HG03342 (cell line): ENCODE results near the gene PDE4D.

ENCODE experiments used
- ATAC-seq: cut with Tn5 transposase; IDR thresholded peaks from one replicate; pipeline ENCODE4 v1.9.1; 2021; ENCODE audit warnings: mild to moderate bottlenecking, moderate library complexity; ENCODE audit not compliant: unreplicated experiment

PDE4D gene

GRCh38 chr5:59136549-59136948 is 757.0 kb downstream of the PDE4D start:
- no peak for ATAC-seq

DNA sequence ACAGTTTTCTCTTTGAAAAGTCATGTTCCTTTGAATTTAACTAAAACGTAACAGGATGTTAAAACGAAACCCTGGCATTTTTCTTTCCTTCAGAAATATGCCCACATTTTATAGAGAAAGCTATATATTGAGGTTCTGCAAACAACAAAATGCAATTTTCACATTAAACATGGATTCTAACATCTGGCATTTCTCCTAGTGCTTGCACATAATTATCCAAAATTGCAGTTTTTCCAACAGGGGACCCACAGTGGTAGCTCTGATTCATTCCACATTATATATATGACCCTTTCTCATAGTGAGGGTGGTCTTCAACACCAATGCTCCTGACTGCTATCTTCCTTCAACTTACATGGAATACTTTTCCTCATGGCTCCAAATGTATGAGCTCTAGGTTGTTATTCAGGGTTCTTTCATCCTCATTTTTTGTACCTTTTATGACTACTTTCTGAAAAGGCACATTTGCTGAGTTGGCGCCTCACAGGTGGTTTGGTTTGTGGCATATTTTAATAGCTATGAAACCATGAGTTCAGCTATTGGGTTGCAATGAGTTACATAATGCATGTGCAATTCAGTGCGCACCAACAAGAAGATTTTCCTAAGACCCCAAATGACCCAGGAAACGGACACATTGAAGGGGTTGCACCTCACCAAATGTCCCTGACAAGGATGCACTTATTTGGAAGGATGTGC is 758.9 kb downstream of the PDE4D start:
- no peak for ATAC-seq

- no peak for ATAC-seq
Measured at GRCh38 chr5:59133764-59134261, 759.7 kb downstream of the PDE4D start.

DNA sequence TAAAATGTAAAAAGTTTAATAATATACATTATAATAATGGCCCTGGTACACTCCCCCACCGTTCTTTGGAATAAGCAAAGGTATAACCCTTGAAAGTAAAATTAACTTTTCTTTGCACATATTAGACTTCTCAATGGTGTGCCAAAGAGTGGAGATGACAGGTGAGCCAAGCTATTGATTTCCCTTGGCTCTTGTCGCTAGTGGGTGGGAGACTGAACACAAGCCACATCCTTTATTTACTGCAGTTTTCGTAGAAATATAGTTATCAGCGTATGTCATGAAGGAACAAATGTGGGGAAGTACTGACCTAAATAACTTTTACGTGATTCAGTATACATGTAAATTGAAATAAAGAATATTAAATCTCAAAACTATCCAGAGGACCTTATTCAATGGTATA is 761.4 kb downstream of the PDE4D start:
- no peak for ATAC-seq

- no peak for ATAC-seq
Measured at GRCh38 chr5:59130431-59130830, 763.1 kb downstream of the PDE4D start.

DNA sequence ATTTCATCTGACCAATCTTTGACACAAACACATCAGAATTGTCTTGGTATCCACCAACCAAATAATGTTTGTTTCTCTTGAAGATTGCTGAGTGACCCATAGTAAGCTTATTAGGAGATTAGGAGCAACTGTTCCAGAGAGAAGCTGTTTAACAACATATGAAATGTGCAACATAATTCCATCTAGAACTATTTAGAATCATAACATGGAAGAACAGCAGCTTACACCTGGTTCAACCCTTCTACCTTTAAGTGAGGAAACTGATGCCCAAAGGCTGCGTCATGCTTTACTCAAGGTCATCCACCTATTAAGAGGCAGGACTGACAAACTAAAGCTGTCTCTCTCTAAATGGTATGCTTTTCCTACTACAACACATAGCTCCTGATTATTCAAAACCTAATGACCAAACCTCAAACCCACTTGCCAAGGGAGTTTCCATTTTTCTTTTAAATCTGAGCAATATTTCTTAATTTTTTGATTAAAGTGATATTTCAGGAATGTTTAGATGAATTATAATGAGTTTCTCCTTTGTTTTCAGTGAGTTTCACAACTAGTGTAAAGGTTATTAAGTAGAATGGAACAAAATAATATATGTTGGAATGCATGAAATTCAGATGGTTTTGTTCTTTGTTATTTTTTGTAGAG is 764.8 kb downstream of the PDE4D start:
- no peak for ATAC-seq

- no peak for ATAC-seq
Measured at GRCh38 chr5:59126708-59127573, 766.6 kb downstream of the PDE4D start.

GRCh38 chr5:59126016-59126707 is 767.4 kb downstream of the PDE4D start:
- ATAC-seq: no peak

DNA sequence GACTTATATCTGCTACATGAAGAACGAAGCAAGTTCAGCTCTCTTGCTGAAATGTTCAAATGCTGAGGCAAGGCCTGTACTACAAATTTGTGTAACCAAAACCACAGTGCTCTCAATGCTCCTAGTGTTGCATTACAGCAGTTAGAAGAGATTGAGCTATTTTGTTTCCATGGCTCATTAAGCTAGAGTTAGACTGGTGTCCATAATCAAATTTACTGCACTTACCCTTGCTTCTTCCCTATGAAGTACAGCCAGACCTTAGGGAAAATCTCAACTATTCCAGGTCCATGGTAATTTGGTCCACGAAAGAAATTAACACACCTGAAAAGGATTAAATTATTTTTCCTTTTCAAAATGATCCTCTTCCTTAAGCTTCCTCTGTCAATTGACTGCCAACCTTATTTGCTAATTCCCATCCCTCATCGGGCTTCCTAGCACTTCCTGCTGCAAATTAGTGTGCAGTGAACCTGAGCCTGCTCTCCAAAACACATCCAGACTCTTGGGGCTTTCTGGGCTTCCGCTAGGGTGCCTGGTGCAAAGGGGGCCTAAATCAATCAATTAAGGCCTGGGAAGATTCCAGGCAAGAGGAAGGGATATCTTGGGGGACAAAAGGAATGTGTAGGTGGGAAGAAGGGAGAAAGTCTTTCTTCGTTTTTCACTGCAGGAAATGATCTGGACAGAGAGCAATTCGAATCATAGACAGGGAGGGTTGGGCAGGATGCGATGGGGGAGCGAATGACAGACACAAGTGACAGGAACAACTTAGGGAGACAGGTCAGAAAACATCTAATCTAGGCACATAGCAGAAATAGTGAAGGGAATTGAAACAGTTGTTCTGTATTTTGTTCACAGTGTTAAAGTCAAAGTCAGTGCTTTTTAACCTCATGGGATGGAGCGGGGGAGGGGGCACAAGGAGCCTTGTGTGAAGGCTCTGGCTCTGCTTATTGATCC is 768.2 kb downstream of the PDE4D start:
- no peak for ATAC-seq

DNA sequence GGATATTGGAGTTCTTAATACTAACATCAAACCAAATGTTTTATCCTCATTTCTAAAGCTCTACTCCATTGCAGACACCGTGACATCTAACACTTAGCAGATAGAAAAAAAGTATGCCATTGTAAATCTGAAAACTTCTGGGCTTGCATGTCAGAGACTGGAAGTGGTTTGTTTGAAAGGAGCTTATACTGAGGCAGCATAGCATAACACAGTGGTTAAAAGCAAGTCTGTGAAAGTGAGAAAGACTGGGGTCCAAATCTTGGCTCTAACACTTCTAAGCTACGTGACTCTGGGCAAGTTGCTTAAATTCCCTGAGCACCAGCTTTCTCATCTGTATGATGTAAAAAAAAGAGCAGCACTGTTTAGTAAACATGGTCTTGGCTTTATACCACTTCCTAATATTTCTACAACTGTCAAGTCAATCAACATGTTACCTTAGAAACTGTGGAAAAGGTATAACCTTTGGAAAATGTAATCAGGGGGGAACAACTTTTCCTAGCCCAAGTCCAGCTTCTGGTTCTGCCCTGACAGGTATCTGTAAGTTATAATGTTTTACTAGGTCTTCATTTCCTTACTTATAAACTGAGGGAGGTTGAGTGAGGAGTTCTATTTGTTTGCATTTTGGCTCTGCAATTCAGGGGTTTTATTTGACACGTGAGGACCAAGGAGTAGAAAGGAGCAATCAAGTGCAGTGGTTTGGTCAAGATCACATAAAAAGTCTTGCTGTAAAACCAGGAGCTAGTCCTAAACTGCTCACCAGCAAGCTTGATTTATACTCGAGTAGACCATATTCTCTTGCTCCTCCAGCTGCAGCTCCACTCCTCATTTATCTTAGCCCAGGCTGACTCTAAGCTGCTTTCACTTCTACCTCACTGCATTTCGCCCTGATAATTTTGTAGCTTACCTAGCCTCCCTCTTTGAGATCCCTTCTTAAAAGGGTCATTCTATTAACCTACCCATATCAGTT is 769.6 kb downstream of the PDE4D start:
- no peak for ATAC-seq

- no peak for ATAC-seq
Measured at GRCh38 chr5:59119480-59119879, 774.0 kb downstream of the PDE4D start.

DNA sequence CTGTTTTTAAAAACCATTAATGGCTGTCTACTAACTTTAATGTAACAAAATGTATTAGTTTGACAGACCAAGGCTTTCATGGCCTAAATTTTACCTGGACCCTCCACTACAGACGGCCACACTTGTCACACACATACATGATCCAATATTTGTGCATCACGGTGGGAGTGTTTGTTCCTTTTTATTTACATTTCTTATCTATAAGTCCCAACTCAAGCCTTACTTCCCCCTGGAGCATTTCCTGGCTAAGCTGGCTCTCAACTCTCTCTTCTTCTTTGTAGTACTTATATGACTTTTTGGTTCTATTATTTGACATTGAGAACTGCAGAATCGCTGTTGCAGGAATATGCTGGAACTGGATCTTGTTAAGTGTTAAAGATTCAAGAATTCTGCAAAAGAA is 776.2 kb downstream of the PDE4D start:
- no peak for ATAC-seq

DNA sequence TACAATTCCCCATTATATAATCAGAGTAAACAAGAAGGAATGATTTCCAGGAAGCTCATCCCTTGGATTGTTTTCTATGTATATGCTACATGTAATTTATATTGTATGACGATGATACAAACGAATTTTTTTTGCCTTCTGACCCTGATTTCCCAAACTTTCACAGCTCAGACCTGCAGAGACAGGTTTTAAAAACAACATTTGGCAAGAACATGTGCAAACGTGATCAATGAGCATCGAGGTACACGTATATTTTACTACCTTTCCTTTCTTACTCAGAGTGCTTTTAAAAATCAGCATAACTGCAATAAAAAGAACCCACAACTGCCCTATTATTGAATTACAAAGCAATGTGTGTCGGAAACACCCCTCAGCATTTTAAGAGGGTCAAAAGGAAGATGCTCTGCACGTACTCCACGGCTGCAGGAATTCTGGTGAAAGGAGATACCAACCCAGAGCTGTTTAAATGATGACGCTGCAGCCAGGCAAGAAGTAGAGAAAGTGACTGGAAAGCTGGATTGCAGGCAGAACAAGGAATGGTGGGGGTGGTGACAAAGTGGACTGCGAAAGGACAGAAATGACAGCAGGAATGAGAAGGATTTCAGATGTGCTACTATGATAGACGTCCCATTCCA is 777.2 kb downstream of the PDE4D start:
- no peak for ATAC-seq

DNA sequence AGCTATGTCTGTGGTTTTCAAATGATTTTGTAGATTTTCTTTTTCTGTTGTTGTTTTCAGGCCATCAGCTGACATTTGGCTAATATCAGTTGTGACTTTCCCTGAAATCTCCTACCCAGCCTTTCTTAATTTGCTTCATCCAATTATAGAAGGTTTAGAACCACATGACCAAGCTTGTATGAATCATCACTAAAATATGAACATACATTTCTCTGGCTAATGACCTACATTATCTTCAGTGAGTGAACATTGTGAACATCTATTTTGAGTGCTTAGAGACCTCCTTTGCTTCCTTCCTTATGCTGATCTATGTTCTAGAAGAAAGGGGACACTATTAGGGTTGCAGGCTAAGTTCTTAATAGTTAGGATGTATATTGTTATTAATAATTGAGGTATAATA is 778.2 kb downstream of the PDE4D start:
- no peak for ATAC-seq

- ATAC-seq: no peak
Measured at GRCh38 chr5:59109383-59109782, 784.1 kb downstream of the PDE4D start.

DNA sequence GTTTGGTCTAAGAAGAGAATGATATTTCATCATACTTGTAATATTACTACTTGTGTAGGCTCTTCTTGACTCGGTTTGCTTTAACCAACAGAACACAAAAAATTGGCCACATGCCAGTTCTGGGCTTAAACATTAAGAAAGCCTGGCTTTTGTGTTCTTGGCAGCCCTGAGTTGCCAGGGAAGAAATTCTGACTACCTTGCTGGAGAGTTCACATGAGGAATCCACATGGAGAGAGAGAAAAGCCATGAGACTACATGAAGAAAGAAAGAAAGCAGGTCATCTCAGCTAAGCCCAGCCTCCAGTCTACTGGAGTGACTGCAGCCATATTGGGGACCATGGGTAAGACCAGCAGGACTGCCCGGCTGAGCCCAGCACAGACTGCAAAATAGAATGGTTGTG is 785.8 kb downstream of the PDE4D start:
- ATAC-seq: no peak

DNA sequence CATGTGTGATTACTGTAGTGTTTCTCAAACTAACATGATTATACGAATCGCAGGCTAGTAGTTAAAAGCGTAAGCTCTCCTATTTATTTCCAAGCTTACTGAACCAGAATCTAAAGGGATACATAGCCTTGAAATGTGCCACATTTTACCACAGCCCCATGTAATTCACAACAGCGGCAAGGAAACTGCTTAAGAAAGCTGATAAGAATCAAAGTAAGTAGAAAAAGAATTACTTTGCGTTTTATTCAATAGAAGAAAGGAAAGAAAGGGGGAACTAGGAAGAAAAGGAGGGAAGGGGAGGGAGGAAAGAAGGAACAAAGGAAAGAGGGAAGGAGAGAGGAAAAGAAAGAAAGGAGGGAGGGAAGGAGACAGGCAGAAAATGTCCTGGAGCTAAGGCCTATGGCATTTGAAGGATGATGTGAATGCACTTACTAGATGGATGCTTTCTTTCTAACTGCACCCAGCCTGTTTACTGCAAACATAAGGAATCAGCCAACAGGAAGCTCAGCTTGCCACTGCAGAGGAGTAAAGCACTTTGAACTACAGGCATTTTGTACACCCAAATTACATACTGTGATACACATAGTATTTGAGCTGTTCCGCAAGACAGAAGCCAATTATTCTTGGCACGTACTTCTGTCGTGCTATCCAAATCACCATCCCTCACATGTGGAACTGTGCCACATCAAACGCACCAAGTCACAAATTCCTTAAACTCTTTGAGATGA is 789.0 kb downstream of the PDE4D start:
- ATAC-seq: no peak

DNA sequence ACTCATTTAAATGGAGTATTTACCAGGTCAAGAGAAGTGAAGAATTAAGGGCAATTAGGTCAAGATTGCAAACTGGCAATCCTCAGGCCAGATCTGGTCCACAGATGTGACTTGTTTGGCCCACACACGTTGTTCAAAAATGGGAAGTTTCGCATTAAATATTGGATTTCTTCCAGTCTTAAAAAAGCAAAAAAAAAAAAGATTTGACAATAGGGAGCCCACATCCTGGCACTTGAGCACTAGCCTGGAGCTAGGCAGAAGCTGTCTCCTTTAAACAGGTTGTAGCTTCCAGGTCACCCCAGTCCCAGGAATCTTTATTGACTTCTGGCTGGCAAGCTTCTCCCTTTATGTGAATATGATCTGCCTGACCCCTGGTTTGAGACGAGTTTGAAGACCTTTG is 790.2 kb downstream of the PDE4D start:
- ATAC-seq: no peak
